Measurements from ENCODE around the gene UBE2D4.
"Not testable (repeated sequence)": the region's sequence is repeated elsewhere in the genome, so short reads cannot be mapped to it uniquely, and the experiment has no call there.

Gene UBE2D4

DNA sequence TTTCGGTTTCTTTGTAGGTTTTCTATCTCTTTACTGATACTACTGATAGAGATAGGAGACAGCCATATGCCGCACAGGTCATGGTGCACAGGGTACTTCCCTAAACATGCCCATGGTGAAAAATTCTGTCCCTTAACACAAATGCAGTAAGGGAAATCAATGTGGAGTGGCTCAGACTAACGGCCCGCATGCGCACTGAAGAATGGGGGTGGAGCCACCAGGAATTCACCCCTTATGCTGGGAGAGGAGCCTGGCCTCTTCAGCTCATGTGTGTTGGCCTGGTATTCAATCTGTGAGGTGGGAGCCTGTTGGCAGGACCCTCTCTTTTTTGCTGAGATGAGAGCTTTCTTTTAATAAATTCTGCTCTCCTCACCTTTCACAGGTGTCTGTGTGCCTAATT is 11.4 kb upstream of the UBE2D4 start:
- no peak for DNase-seq (ENCODE audit: low spot score)

DNA sequence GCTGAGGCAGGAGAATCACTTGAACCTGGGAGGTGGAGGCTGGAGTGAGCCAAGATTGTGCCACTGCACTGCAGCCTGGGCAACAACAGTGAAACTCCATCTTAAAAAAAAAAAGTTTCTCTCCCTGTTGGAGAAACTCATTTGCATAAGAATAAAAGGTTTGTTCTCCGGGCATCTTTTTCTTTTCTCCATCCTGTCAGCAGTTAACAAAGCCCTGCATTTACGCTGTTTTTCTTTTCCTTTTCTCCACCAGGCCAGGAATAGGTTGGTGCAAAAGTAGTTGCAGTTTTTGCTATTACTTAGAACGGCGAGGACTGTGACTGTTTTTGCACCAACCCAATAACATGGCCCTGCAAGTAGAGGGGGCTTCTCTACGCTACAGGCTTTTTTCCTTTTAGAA is 10.3 kb upstream of the UBE2D4 start:
- no peak for DNase-seq (ENCODE audit: low spot score)

DNA sequence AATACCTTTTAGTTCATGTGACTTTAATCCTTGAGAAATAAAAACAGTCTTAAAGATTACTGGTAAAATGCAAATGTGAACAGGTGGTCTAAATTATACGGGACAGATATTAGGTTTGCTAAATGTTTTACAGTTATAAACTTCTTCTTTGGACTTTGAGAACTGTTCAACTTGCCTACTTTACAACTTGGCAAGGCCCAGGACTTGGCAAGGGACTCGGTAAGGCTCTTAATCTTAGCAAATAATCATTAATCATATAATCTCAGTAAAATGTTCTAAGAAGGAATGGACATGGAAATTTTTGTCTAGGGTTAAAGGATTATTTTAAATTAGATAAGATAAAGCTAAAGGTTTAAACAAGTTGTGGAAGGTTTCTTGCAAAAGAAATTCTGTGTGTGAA is 4.8 kb upstream of the UBE2D4 start:
- DNase-seq (ENCODE audit: low spot score): no peak

DNA sequence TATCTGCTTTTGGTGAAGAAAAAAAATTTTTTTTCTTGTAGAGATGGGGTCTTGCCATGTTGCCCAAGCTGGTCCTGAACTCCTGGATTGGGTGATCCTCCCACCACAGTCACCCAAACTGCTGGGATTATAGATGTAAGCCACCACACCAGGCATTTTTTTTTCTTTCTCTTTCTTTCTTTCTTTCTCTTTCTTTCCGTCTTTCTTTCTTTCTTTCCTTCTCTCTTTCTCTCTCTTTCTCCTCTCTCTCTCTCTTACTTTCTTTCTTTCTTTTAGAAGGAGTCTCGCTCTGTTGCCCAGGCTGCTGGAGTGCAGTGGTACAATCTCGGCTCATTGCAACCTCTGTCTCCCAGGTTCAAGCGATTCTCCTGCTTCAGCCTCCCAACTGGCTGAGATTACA is 3.5 kb upstream of the UBE2D4 start:
- no peak for DNase-seq (ENCODE audit: low spot score)

DNA sequence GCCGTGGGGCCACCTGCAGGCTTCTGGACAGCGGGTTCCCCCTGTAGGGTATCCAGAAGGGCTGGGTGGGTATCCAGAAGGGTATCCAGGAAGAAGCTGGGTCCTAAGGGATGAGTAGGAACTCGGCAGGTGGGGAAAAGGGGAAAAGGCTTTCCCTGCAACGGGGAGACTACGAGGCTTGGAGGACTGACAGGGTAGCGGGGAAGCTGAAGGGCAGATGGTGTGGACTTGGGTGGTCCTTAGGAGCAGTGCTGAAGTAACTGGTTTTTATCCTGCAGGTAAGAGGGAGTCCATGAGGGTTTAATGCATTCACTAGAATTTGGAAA is 525 bp downstream of the UBE2D4 start:
- DNase-seq (ENCODE audit: low spot score): no peak

DNA sequence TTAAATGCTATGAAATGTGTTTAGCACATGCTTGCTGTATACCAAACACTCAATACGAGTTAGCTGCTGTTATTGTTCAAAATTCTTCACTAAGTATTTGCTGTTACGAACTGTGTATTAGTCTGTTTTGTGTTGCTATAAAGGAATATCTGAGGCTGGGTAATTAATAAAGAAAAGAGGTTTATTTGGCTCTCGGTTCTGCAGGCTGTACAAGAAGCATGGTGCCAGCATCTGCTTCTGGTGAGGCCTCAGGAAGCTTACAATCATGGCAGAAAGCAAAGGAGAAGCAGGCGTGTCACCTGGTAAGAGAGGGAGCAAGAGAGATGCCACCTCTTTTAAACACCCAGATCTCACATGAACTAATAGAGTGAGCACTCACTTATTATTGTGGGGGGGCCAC is 1.6 kb downstream of the UBE2D4 start:
- no peak for DNase-seq (ENCODE audit: low spot score)

DNA sequence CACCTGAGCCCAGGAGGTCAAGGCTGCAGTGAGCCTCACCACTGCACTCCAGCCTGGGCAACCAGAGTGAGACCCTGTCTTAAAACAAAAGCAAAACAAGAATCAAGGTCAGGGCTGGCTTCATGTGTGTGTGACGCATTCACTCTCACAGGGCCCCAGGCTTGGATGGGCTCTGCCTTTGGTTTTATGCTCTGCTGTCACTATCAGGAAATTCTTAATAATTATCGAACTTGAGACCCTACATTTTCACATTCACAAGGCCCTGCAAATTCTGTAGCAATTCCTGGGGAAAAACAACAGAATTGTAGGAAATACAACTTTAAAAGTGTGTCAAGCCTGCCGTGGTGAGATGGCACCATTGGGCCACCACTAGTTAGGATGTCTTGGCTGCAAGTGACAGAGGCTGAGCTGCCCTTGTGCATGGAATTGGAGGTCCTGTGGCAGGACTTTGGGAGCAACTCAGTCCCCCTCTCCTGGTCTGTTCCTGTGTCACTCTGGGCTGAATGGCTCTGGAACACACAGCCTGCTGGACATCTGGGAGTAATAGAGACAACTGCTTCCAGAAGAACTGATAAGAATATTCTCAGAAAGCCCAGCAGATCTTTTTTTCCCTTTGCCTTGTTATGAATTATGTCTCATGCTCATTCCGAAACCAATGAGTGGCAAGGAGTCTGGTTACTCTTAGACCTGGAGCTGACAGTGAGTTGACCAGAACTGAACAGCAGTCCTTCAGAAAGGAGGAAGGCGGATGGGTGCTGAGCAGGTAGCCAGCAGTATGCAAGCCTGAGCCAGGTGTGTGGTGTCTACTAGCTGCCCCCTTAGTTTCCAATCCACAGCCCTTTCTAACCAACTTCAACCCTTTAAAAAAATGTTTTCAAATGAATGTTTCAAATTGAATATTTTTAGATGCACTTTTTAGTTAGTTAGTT is 3.6 kb downstream of the UBE2D4 start:
- DNase-seq (ENCODE audit: low spot score): no peak

DNA sequence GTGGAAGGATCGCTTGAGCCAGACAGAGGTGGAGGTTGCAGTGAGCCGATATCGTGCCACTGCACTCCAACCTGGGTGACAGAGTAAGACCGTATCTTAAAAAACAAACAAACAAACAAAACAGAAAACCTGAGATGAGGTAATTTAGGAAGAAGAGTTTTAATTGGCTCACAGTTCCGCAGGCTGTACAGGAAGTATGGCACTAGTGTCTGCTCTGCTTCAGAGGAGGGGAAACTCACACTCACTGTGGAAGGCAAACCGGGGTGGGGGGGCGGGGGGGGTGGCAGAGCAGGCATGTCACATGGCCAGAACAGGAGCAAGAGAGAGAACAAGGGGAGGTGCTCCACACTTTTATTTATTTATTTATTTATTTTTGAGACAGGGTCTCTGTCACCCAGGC is 5.1 kb downstream of the UBE2D4 start:
- no peak for DNase-seq (ENCODE audit: low spot score)

DNA sequence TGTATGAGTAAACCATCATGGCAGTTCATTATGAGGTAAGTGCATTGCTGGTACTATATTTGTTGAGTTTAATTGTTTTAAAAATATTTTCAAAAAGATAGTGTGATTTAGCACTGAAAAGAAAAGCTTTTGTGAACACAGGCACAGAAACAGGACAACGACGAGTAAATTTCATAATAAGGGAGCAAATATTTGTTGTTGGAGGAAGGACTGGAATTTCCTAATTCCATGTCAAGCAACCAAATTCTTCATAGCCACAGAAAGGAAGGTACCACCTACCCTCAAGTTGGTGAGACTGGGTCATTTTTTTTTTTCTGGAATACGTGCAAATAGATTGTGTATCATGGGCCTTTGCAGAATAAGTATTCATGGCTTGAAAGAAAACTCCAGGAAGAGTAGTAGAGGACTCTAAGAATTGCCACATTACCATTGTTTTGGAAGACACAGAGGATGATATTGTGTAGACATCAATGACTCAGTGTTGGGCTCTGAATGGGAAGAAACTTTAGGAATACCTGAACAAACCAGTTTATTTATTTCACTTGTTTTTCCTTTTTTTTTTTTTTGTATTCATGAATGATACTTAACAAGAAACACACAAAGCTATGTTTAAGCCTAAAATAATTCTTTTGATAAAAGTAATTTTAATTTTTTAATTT is 7.8 kb downstream of the UBE2D4 start:
- DNase-seq (ENCODE audit: low spot score): no peak

DNA sequence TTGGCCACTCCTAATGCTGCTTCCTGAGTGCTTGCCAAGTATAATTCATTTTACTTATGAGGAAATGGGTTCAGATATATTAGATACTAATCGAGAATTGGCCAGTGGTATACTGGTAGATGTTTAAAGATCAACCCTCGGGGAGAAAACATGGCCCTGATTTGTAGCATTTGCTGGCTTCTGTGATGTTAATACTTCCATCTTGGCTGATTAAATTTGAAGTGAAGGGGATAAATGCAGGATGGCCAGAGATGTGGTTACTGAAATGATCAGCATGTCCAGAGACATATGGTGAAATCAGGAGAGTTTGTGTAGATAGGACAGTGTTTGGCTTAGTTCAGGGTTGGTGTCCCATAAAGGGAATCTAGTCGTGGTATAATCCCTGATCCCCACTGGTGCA is 11.2 kb downstream of the UBE2D4 start:
- DNase-seq (ENCODE audit: low spot score): no peak

DNA sequence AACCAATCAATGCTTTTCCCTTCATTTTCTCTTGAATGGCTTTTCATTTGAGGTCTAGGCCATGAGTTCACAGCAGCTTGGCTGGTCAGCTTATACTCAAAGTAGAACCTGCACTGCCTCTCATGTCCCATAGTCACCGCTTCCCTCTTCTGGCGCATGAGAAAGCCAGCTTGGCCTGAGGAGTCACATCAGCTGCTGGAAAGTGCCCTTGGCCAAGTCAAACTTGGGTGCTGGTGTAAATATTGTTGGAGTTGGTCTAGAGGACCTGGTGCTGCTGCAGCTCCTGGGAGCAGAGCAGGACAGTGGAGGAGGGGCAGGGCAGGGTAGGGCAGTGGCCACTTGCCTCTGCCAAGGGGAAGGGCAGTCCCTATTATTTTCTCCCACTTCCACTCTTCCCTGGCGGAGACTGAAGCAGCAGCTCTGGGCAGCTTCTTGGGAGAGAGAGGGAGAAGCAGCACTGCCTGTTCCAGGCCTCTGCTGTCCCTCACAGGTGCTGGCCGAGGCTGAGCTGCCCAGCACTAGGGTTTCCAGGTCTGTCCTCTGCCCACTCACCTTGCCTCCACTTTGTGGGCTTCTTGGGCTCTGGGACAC is 12.8 kb downstream of the UBE2D4 start:
- DNase-seq (ENCODE audit: low spot score): no peak

DNA sequence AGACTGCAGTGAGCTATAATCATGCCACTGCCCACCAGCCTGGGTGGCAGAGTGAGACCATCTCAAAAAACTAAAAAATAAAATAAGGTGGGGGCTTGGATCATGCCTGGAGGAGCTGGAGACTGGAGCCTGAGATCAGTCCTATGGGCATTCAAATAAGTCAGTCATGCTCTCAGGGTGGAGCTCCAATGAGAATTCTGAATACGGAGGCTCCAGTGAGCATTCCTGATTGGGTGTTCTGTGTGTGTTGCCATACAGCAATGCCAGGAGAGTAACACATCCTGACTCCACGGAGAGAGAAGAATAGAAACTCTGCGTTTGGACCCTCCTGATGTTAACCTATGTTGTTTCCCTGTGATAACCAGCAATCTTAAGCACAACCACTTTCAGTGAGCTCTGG is 16.0 kb downstream of the UBE2D4 start:
- DNase-seq (ENCODE audit: low spot score): no peak

DNA sequence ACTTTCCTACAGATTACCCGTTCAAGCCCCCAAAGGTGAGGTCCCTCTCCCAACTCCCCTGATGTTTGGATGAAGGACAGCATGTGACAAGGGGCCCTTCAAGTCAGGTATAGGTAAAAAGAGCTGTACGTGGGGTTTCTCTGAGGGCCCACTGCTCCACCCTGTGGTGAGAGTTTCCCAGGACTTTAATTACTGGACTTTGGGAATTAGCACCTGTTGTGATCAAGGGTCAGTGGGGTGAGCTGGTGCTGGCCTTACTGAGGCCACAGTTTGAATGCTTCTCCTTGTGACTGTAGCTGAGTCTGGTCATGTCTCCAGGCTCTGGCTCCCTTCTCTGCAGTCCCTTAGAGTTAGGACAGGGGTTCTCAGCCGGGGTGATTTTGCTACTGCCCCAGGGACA is 16.8 kb downstream of the UBE2D4 start:
- no peak for DNase-seq (ENCODE audit: low spot score)

DNA sequence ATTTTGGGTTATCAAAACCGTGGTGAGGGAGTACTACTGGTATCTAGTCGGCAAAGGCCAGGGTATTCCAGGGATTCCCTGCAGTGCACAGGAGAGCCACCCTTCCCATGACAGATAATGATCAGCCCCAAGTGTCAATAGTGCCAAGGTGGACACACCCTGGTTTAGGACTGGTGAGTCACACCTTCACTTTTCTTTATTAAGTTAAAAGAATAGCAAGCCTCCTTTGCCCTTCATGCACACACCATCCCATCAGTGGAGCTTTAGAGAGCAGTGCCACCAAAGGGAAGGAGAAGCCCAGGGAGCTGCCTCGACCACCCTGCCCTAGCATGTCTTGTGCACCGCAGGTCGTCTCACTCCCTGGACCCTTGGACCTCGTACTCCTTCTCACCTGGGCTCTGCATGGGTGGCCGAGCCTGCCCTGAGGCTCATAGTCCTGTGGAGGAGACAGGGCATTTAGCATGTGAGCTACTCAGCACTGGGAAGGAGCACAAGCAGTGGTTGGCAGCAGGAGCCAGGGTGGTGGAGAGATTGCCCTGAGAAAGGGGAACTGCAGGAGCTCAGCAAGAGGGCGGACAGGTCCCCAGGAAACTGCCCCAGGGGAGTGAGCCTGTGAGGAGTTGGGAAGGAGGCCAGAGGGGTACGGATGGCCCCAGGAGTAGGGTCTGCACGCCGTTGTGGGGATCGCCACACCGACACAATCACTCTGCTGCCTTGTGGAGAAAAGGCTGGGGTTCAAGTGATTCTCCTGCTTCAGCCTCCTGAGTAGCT is 17.4 kb downstream of the UBE2D4 start:
- DNase-seq (ENCODE audit: low spot score): no peak

DNA sequence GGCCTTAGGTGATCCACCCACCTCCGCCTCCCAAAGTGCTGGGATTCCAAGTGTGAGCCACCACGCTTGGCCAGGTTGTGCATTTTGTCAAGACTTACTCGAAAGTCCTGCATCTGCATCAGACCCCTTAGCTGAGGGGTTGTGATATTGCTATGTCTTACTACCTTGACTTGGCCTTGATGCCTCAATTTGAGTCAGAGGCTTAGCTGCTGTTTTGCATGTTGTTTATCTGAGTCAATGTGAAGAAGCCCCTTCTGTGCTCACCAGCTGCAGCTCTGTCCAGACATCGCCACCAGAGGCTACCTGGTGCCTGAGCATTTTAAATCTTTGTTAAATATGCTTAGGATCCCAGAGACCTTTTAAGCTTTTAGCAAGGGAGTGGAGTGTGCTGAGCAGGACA is 18.1 kb downstream of the UBE2D4 start:
- DNase-seq (ENCODE audit: low spot score): no peak

DNA sequence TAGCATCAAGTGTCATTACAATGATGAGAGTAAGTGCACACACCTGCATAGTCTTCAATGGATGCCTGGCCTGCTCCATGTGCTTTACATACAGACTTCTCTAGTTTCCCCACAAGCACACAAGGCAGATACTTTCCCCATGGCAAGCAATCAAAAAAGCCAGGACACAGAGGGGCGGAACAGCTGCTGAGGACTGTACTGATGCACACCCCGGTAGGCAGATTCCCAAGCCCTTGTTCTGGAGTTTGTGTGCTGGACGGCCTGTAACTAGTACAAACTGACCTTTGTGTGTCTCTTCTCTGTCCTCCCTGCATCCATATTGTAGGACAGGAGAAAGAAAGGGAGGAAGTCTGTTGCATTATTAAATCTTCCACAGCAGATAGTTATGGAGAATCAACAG is 25.8 kb downstream of the UBE2D4 start:
- DNase-seq (ENCODE audit: low spot score): no peak

DNA sequence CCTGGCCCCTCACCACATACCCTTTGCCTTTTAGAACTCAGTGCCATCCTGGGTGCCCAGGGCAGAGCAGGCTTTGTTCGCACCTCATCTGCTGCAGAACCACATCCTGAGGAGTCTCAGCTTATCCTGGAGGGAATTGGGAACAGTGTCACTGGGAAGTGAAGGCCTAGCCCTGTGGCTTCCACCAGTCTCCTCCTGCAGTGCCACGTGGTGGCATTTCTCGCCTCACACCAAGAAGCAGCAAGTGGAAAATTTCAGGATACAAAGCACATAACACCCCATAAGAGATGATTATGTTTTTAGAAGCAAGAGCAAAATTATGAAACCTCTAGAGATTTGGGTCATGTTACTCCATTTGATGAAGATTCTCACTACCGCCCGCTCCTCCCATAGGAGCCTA is 26.8 kb downstream of the UBE2D4 start:
- DNase-seq (ENCODE audit: low spot score): no peak

DNA sequence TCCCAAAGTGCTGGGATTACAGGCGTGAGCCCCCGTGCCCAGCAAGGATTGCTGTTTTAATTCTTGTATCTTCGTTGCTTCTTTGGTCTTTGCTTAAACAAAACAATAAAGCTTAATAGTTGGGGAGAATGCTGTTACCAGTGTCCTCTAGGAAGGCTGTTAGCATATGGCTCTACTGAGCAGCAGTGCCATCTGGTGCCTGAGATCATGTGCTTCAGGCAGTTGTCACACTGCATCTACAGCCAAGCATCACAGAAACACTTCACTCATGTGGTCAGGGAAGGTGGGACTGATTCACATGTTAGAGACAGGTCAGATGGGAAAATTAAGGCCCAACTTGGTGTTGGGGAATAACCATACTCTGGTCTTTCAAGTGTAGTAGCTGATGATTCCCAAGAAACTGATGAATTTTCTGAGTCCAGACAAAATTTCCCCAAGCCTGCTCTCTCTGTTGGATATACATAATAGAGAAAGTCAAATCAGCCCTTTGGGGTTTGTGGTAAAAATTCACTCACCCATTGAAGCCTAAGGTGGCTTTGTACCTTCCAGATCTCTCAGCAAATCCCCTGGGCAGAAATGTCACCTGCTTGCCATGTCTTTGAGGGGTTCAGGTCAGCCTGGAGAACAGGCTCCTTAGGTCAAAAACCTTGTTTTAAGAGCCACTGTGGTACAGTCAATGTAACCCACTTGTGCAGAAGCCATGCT is 28.4 kb downstream of the UBE2D4 start:
- peak; percentile 72 for DNase-seq (ENCODE audit: low spot score)

DNA sequence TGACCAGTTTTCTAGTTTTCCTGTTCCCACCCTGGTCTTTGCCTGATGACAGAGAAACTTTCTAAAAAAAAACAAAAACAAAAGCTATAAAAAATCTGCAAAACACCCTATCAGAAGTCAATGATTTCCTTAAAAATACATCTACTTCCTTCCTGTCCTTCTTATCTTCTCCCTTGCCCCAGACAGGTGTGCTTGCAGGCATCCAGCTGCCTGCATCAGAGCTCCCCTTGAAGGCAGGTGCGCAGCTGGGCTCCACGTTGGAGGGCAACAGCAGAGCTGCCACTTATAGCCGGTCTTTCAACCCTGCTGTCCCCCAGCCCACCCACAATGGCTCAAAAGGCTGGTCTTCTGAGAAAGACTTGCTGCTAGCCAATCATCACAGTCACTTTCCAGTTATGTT is 29.8 kb downstream of the UBE2D4 start:
- DNase-seq (ENCODE audit: low spot score): no peak

DNA sequence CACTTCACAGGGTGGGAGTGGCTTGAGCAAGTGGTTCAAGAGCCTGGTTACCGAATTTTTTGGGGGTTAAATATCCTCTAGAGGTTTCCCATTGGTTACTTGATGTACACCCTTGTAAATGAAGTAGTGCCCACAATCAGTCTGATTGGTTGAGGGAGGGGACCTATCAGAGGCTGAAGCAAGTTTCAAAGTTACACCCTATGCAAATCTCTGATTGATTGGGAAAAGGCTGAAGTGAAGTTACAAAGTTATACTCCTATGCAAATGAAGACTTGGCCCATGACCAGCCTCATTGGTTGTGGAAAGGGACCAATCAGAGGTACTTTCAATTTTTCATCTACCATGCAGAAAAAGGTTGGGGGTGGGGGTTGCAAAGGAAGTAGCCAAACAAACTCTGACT is 34.7 kb downstream of the UBE2D4 start:
- no peak for DNase-seq (ENCODE audit: low spot score)

DNA sequence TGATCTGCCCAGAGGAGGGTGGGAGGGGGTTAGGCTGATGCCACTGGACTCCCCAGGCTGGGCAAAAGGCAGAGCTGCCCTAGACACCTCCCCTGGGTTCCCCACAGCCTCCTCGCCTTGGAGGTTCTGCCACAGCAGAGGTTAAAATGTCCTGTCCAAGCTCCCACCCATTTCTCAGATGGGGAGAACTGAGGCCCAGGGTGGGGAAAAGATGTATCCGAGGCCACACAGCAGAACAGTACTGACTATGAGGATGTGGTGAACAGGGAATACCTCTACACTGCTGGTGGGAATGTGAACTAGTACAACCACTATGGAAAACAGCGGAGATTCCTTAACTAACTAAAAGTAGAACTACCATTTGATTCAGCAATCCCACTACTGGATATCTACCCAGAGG is 40.2 kb downstream of the UBE2D4 start:
- not testable (repeated sequence) for DNase-seq (ENCODE audit: low spot score)

All from GM03348 (cell line).